HL-60 (cell line): ENCODE results near the gene LRMDA.

ENCODE experiments used
- DNase-seq, 2 experiments: peaks; one replicate each; pipeline ENCODE4 v3.0.0-alpha.2; 2010 to 2020; ENCODE audit warnings: low read depth in 1 of 2, low spot score in 1 of 2
- H3K27ac ChIP-seq: fragments of 250-450 bp; sonication (Bioruptor Pico); replicated peaks from 2 replicates; pipeline ENCODE4 v1.5.1; 2020; ENCODE audit warnings: mild to moderate bottlenecking, moderate library complexity
- H3K27me3 ChIP-seq: fragments of 250-450 bp; sonication (Bioruptor Pico); 2 replicates; pipeline ENCODE4 v1.5.1; 2021; ENCODE audit warnings: mild to moderate bottlenecking, moderate library complexity; ENCODE audit not compliant: insufficient read depth, poor library complexity, severe bottlenecking
- H3K4me3 ChIP-seq: replicated peaks from 2 replicates; pipeline ENCODE4 v1.5.1; 2011; ENCODE audit warnings: mild to moderate bottlenecking, control low read depth, low read length; ENCODE audit not compliant: insufficient read depth
- GABPA ChIP-seq: IDR thresholded peaks from 2 replicates; pipeline ENCODE4 v1.6.1; 2012; ENCODE audit warnings: low read depth
- POLR2AphosphoS5 ChIP-seq: IDR thresholded peaks from 2 replicates; pipeline ENCODE4 v1.6.1; 2012; ENCODE audit warnings: low read depth
- REST ChIP-seq: IDR thresholded peaks from 2 replicates; pipeline ENCODE4 v1.6.1; 2012; ENCODE audit warnings: low read depth; ENCODE audit not compliant: insufficient replicate concordance
- SPI1 ChIP-seq: IDR thresholded peaks from 2 replicates; pipeline ENCODE4 v1.6.1; 2012; ENCODE audit warnings: low read depth, mild to moderate bottlenecking, borderline replicate concordance
- TF ChIP-seq, protein P1 (sequence below): IDR thresholded peaks from one replicate; pipeline ENCODE4 v1.5.1; 2011; ENCODE audit warnings: low read length, control low read depth, inconsistent platforms; ENCODE audit not compliant: insufficient read depth

The LRMDA gene

DNA sequence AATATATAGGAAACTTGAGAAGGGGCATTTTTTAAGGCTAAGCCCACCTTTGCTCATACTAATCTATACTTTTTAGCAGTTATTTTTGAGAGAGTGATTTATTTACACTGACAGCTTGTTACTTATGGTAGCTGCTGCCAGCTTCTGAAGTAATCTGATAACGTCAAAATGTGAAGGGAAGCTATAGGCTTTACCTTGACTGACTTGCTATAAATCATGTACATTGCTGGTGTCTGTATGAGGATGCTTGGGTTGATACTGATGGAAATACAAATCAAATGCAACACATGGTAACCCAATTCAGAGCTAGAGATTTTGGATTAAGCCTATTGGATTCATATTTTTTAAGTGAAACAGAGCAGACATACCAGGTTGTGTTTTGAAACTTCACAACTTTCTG is 299.4 kb downstream of the LRMDA start:
- TF ChIP-seq, protein P1, sequence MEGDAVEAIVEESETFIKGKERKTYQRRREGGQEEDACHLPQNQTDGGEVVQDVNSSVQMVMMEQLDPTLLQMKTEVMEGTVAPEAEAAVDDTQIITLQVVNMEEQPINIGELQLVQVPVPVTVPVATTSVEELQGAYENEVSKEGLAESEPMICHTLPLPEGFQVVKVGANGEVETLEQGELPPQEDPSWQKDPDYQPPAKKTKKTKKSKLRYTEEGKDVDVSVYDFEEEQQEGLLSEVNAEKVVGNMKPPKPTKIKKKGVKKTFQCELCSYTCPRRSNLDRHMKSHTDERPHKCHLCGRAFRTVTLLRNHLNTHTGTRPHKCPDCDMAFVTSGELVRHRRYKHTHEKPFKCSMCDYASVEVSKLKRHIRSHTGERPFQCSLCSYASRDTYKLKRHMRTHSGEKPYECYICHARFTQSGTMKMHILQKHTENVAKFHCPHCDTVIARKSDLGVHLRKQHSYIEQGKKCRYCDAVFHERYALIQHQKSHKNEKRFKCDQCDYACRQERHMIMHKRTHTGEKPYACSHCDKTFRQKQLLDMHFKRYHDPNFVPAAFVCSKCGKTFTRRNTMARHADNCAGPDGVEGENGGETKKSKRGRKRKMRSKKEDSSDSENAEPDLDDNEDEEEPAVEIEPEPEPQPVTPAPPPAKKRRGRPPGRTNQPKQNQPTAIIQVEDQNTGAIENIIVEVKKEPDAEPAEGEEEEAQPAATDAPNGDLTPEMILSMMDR, result no peak
- no peak for TF ChIP-seq REST
- no peak for TF ChIP-seq SPI1
- TF ChIP-seq GABPA, result no peak
- no peak for TF ChIP-seq POLR2AphosphoS5
- Histone ChIP-seq H3K27me3 (no peaks in the 10 kb centered on the region), H3K4me3 (no peak overlapping the region), H3K27ac (no peak overlapping the region)
- no peak for DNase-seq

GRCh38 chr10:75733135-75733890 is 301.9 kb downstream of the LRMDA start:
- Histone ChIP-seq H3K4me3 (no peak overlapping the region), H3K27me3 (no peaks in the 10 kb centered on the region), H3K27ac (no peak overlapping the region)
- DNase-seq, result peak in 1 of 2 experiments; percentile 34
- TF ChIP-seq SPI1, result no peak
- no peak for TF ChIP-seq GABPA
- TF ChIP-seq POLR2AphosphoS5, result no peak
- TF ChIP-seq REST, result no peak
- TF ChIP-seq, protein P1, result no peak

GRCh38 chr10:75736151-75736640 is 304.8 kb downstream of the LRMDA start:
- TF ChIP-seq REST, result no peak
- no peak overlapping the region for H3K27ac ChIP-seq
- DNase-seq, result no peak
- no peak overlapping the region for H3K4me3 ChIP-seq
- H3K27me3 ChIP-seq, result no peaks in the 10 kb centered on the region
